ENCODE measurements around the gene CST9L. TPM values are rescaled to one million over a fixed set of nuclear protein-coding genes. Genes with fewer than 3 reads are reported as not detected.
"Not testable (repeated sequence)": the region's sequence is repeated elsewhere in the genome, so short reads cannot be mapped to it uniquely, and the experiment has no call there.

The CST9L gene
- total RNA-seq, 1 donor from 2014 or later, result not detected

- H3K27ac Mint-ChIP-seq (ENCODE audit: unreplicated experiment), result no peak overlapping the region
- H3K27me3 Mint-ChIP-seq (ENCODE audit: unreplicated experiment), result peaks cover 1% of the 10 kb centered on the region
- H3K36me3 Mint-ChIP-seq (ENCODE audit: unreplicated experiment), result no peaks in the 10 kb centered on the region
- no peak overlapping the region for H3K4me3 Mint-ChIP-seq (ENCODE audit: unreplicated experiment)
- H3K4me1 Mint-ChIP-seq (ENCODE audit: low read depth, unreplicated experiment), result no peaks in the 10 kb centered on the region
- peaks cover 6% of the 10 kb centered on the region for H3K9me3 Mint-ChIP-seq (ENCODE audit: unreplicated experiment)
- TF ChIP-seq CTCF (IDR thresholded peaks at IDR 0.05; ENCODE audit: partially characterized antibody, unreplicated experiment), result no peak
- DNase-seq, result no peak
Measured at GRCh38 chr20:23583526-23583925, 15.2 kb upstream of the CST9L start.

- no peak overlapping the region for H3K4me3 Mint-ChIP-seq (ENCODE audit: unreplicated experiment)
- no peaks in the 10 kb centered on the region for H3K36me3 Mint-ChIP-seq (ENCODE audit: unreplicated experiment)
- H3K4me1 Mint-ChIP-seq (ENCODE audit: low read depth, unreplicated experiment), result no peaks in the 10 kb centered on the region
- H3K27ac Mint-ChIP-seq (ENCODE audit: unreplicated experiment), result no peak overlapping the region
- TF ChIP-seq CTCF (IDR thresholded peaks at IDR 0.05; ENCODE audit: partially characterized antibody, unreplicated experiment), result no peak
- H3K9me3 Mint-ChIP-seq (ENCODE audit: unreplicated experiment), result peaks cover 4% of the 10 kb centered on the region
- no peaks in the 10 kb centered on the region for H3K27me3 Mint-ChIP-seq (ENCODE audit: unreplicated experiment)
- DNase-seq, result no peak
Measured at GRCh38 chr20:23582293-23582692, 14.0 kb upstream of the CST9L start.

GRCh38 chr20:23581833-23582232 lies 13.5 kb upstream of the CST9L start:
- H3K9me3 Mint-ChIP-seq (ENCODE audit: unreplicated experiment); DNase-seq; H3K36me3 Mint-ChIP-seq (ENCODE audit: unreplicated experiment); H3K4me1 Mint-ChIP-seq (ENCODE audit: low read depth, unreplicated experiment); H3K27me3 Mint-ChIP-seq (ENCODE audit: unreplicated experiment); H3K27ac Mint-ChIP-seq (ENCODE audit: unreplicated experiment); H3K4me3 Mint-ChIP-seq (ENCODE audit: unreplicated experiment): not testable (repeated sequence)

GRCh38 chr20:23574977-23575376 lies 6.7 kb upstream of the CST9L start:
- TF ChIP-seq CTCF (IDR thresholded peaks at IDR 0.05; ENCODE audit: partially characterized antibody, unreplicated experiment), result no peak
- H3K27ac Mint-ChIP-seq (ENCODE audit: unreplicated experiment), result no peak overlapping the region

GRCh38 chr20:23570178-23570760 lies 2.0 kb upstream of the CST9L start:
- no peak for TF ChIP-seq CTCF (IDR thresholded peaks at IDR 0.05; ENCODE audit: partially characterized antibody, unreplicated experiment)
- no peak for DNase-seq
- no peaks in the 10 kb centered on the region for H3K4me1 Mint-ChIP-seq (ENCODE audit: low read depth, unreplicated experiment)
- H3K36me3 Mint-ChIP-seq (ENCODE audit: unreplicated experiment), result no peaks in the 10 kb centered on the region
- H3K27ac Mint-ChIP-seq (ENCODE audit: unreplicated experiment), result no peak overlapping the region
- H3K27me3 Mint-ChIP-seq (ENCODE audit: unreplicated experiment), result peaks cover 2% of the 10 kb centered on the region
- no peak overlapping the region for H3K4me3 Mint-ChIP-seq (ENCODE audit: unreplicated experiment)
- no peaks in the 10 kb centered on the region for H3K9me3 Mint-ChIP-seq (ENCODE audit: unreplicated experiment)

More at GRCh38 chr20:23574977-23575376, 6.7 kb upstream of the CST9L start:
- Mint-ChIP-seq H3K4me3 (ENCODE audit: unreplicated experiment) (no peak overlapping the region), H3K9me3 (ENCODE audit: unreplicated experiment) (no peaks in the 10 kb centered on the region), H3K4me1 (ENCODE audit: low read depth, unreplicated experiment) (no peaks in the 10 kb centered on the region), H3K27me3 (ENCODE audit: unreplicated experiment) (no peaks in the 10 kb centered on the region), H3K36me3 (ENCODE audit: unreplicated experiment) (no peaks in the 10 kb centered on the region)
- DNase-seq, result no peak
